ENCODE data around the gene PROX1. TPM values are rescaled to one million over a fixed set of nuclear protein-coding genes. Genes with fewer than 3 reads are reported as not detected.

PROX1 gene
- total and polyA plus RNA-seq, 2 of the 4 experiments (the other 2 are of a cell fraction), result under 0.01 to 0.02 TPM

- H3K36me3 ChIP-seq (ENCODE audit: control insufficient read depth, insufficient read depth, low read length), result no peaks in the 10 kb centered on the region
- no peak overlapping the region for H3K14ac ChIP-seq (replicated peaks; ENCODE audit: low read depth, low read length)
- H4K8ac ChIP-seq (ENCODE audit: low read depth in 2 of 2, low read length in 2 of 2), result no peak overlapping the region
- no peak overlapping the region for H2BK20ac ChIP-seq (ENCODE audit: low read depth, low read length)
- no TSS peak for BruUV-seq (replicated peaks)
- H3K4me3 ChIP-seq (ENCODE audit: insufficient read depth, low read depth, low read length), result no peak overlapping the region
- H2AFZ ChIP-seq (replicated peaks; ENCODE audit: low read length, poor library complexity), result no peak overlapping the region
- no peak overlapping the region for H3K56ac ChIP-seq (ENCODE audit: extremely low read depth, insufficient read depth, low read length)
- H3K9me3 ChIP-seq (ENCODE audit: control insufficient read depth, insufficient read depth, low read length), result no peaks in the 10 kb centered on the region
- H3K9me1 ChIP-seq (ENCODE audit: insufficient read depth, low read length), result no peaks in the 10 kb centered on the region
- H3K4ac ChIP-seq (ENCODE audit: low read depth, low read length), result no peak overlapping the region
- intact Hi-C loops (cut with micrococcal nuclease), result no loop called here
- no peak overlapping the region for H2BK5ac ChIP-seq (ENCODE audit: low read depth, low read length, poor library complexity, severe bottlenecking)
- H4K20me1 ChIP-seq (ENCODE audit: insufficient read depth, low read length), result no peaks in the 10 kb centered on the region
- ATAC-seq (ENCODE audit: low read depth), result no peak
- H2AK5ac ChIP-seq (ENCODE audit: low read depth, low read length), result no peak overlapping the region
- in situ Hi-C loops (cut with MboI; ENCODE audit: low sequenced_read_pairs), result no loop called here
- no peak overlapping the region for H3K23ac ChIP-seq (ENCODE audit: low read depth, low read length)
- CTCF ChIA-PET, result interaction anchor here (0.5 kb wide), 1 partner anchor 39 kb away, joined by 3 read pairs; no protein-coding TSS in a partner anchor
- no peaks in the 10 kb centered on the region for H3K4me1 ChIP-seq (ENCODE audit: control insufficient read depth, insufficient read depth, low read length)
- POLR2A ChIA-PET (ENCODE audit: unreplicated experiment), result no interaction called here
- no peak for DNase-seq
- H3K9ac ChIP-seq (ENCODE audit: low read depth, low read length), result no peak overlapping the region
- TF ChIP-seq ELK1 (IDR thresholded peaks at IDR 0.05; ENCODE audit: borderline replicate concordance, low read depth, low read length) (no peak), CEBPB (IDR thresholded peaks at IDR 0.05; ENCODE audit: low read depth, low read length) (no peak), BHLHE40 (IDR thresholded peaks at IDR 0.05; ENCODE audit: low read depth, low read length) (no peak), RFX5 (IDR thresholded peaks at IDR 0.05; ENCODE audit: low read depth, low read length) (no peak), NFE2L2 (IDR thresholded peaks at IDR 0.05; ENCODE audit: low read depth, low read length) (no peak), MAFK (IDR thresholded peaks at IDR 0.05; ENCODE audit: low read depth, low read length) (no peak)
- H2AK9ac ChIP-seq (replicated peaks; ENCODE audit: low read depth, low read length, poor library complexity), result no peak overlapping the region
- no peak overlapping the region for H4K91ac ChIP-seq (ENCODE audit: insufficient read depth, low read depth, low read length)
- no CpG with 5 or more reads among the region's 11 CpGs for WGBS, 2 experiments (ENCODE audit: extremely low coverage in 2 of 2, insufficient read length in 1 of 2)
- H3K4me2 ChIP-seq (ENCODE audit: low read depth, low read length), result no peak overlapping the region
- no peak overlapping the region for H4K5ac ChIP-seq (ENCODE audit: low read depth, low read length)
- no peak overlapping the region for H3K27ac ChIP-seq (ENCODE audit: insufficient read depth, low read length)
- dilution Hi-C loops (cut with HindIII; ENCODE audit: low sequenced_read_pairs, unreplicated experiment), result no loop called here
- no peaks in the 10 kb centered on the region; the same call in 1 of the 2 replicates for H3K27me3 ChIP-seq (ENCODE audit: control insufficient read depth, insufficient read depth, low read length)
- no peak overlapping the region for H3K18ac ChIP-seq (ENCODE audit: low read depth, low read length)
- H3K79me1 ChIP-seq (ENCODE audit: low read depth in 1 of 2, low read length in 2 of 2), result no peaks in the 10 kb centered on the region
- H2BK120ac ChIP-seq (ENCODE audit: low read depth, low read length), result no peak overlapping the region
- no peak overlapping the region for H2BK15ac ChIP-seq (ENCODE audit: low read depth, low read length)
Measured at GRCh38 chr1:214017191-214017982, 29.6 kb downstream of the PROX1 start.

Data from IMR-90 (cell line).